ENCODE measurements around the gene CTBP1. TPM values are rescaled to one million over a fixed set of nuclear protein-coding genes. Genes with fewer than 3 reads are reported as not detected.

The CTBP1 gene
- total RNA-seq, 1 experiment from 2014 or later = 136 TPM

GRCh38 chr4:1179976-1180375, 69.0 kb downstream of the CTBP1 start:
- no peak overlapping the region for H3K23ac ChIP-seq (ENCODE audit: insufficient read length, low read depth, low read length)
- H3K23me2 ChIP-seq (ENCODE audit: insufficient read length, low read depth, low read length, poor library complexity, severe bottlenecking) = no peaks in the 10 kb centered on the region
- no peak overlapping the region for H4K91ac ChIP-seq (ENCODE audit: insufficient read length, low read depth, low read length)
- no peak for TF ChIP-seq CTCF (conservative IDR thresholded peaks at IDR 0.05)
- no peak overlapping the region for H3T11ph ChIP-seq (ENCODE audit: low read length)
- WGBS (ENCODE audit: extremely low coverage, insufficient read length, low lambda C conversion rate) = no CpG with 5 or more reads among the region's 1 CpG
- no peak overlapping the region for H3K4me2 ChIP-seq (ENCODE audit: insufficient read depth, insufficient read length, low read length)
- H2BK5ac ChIP-seq (ENCODE audit: insufficient read length, low read length) = no peak overlapping the region
- no peaks in the 10 kb centered on the region for H3K79me2 ChIP-seq (ENCODE audit: insufficient read depth, low read length)
- H2BK15ac ChIP-seq (ENCODE audit: low read depth, low read length) = no peak overlapping the region
- H3K27me3 Mint-ChIP-seq (ENCODE audit: low read depth) = peaks cover 70% of the 10 kb centered on the region
- H2AFZ ChIP-seq (ENCODE audit: low read length) = no peak overlapping the region
- H3K4me1 ChIP-seq (ENCODE audit: insufficient read depth, low read length) = no peaks in the 10 kb centered on the region
- no peaks in the 10 kb centered on the region for H4K20me1 ChIP-seq (ENCODE audit: control insufficient read depth, insufficient read depth, insufficient read length)
- H3K9ac ChIP-seq (ENCODE audit: extremely low read depth, insufficient read length, low read length) = no peak overlapping the region
- no peak overlapping the region for H3K27ac ChIP-seq (ENCODE audit: insufficient read length, low read depth, low read length)
- H3K27ac Mint-ChIP-seq = no peak overlapping the region
- H3K4me3 Mint-ChIP-seq = no peak overlapping the region
- H3K14ac ChIP-seq (ENCODE audit: insufficient read depth, low read length) = no peak overlapping the region
- no peak for DNase-seq
- no peaks in the 10 kb centered on the region for H3K4me1 Mint-ChIP-seq
- no peak overlapping the region for H3K4ac ChIP-seq (ENCODE audit: low read depth, low read length)
- H2BK20ac ChIP-seq (ENCODE audit: low read depth, low read length, poor library complexity, severe bottlenecking) = no peak overlapping the region
- no peak overlapping the region for H4K8ac ChIP-seq (replicated peaks; ENCODE audit: insufficient read length, low read depth, low read length)
- no peak overlapping the region for H2AK5ac ChIP-seq (ENCODE audit: insufficient read length, low read length)
- H3K18ac ChIP-seq (ENCODE audit: insufficient read length, low read depth, low read length) = no peak overlapping the region
- H3K9me3 ChIP-seq (ENCODE audit: control insufficient read depth, low read depth, low read length) = peaks cover 10% of the 10 kb centered on the region
- H3K27me3 ChIP-seq (ENCODE audit: insufficient read depth, low read length) = no peaks in the 10 kb centered on the region
- no peak overlapping the region for H2BK120ac ChIP-seq (ENCODE audit: low read depth, low read length, poor library complexity, severe bottlenecking)
- no peaks in the 10 kb centered on the region for H3K79me1 ChIP-seq (ENCODE audit: insufficient read depth, low read depth, low read length, poor library complexity, severe bottlenecking)
- no peak overlapping the region for H2BK12ac ChIP-seq (ENCODE audit: insufficient read length, low read depth, low read length)
- peaks cover 2 to 4% (median 3%) of the 10 kb centered on the region in 3 experiments; a peak in 3 of 7 replicates for H3K36me3 Mint-ChIP-seq (ENCODE audit: insufficient read depth in 1 of 3, low read depth in 3 of 3)
- H4K5ac ChIP-seq (ENCODE audit: insufficient read length, low read depth, low read length) = no peak overlapping the region
- peaks cover 24 to 26% of the 10 kb centered on the region in 2 experiments for H3K9me3 Mint-ChIP-seq
- H3K56ac ChIP-seq (ENCODE audit: insufficient read length, low read depth, low read length) = no peak overlapping the region

Measured in H9 (cell line).